HepG2 (cell line): ENCODE results near the gene LAMC3. TPM values are rescaled to one million over a fixed set of nuclear protein-coding genes. Genes with fewer than 3 reads are reported as not detected.

Experiments
- EEA1 ChIP-seq: sonication (generic); formaldehyde crosslinking; IDR thresholded peaks from 2 replicates; pipeline ENCODE4 v1.5.1; 2020; ENCODE audit warnings: mild to moderate bottlenecking, missing genetic modification reagents, borderline replicate concordance
- ELF1 ChIP-seq: sonication (generic); formaldehyde crosslinking; IDR thresholded peaks from 2 replicates; pipeline ENCODE4 v1.4.0; 2020; ENCODE audit warnings: missing genetic modification reagents
- HNRNPLL ChIP-seq: fragments of 200-400 bp; formaldehyde crosslinking; IDR thresholded peaks from 2 replicates; pipeline ENCODE4 v1.6.1; 2017; ENCODE audit warnings: mild to moderate bottlenecking, low read depth, low read length; ENCODE audit not compliant: poor library complexity, severe bottlenecking
- KDM2A ChIP-seq: sonication (generic); formaldehyde crosslinking; IDR thresholded peaks from 2 replicates; pipeline ENCODE4 v1.4.0; 2020; ENCODE audit warnings: low read depth, missing genetic modification reagents, borderline replicate concordance
- KLF12 ChIP-seq: sonication (generic); formaldehyde crosslinking; IDR thresholded peaks from 2 replicates; pipeline ENCODE4 v1.4.0; 2020; ENCODE audit warnings: missing genetic modification reagents, borderline replicate concordance
- MED1 ChIP-seq: sonication (generic); formaldehyde crosslinking; IDR thresholded peaks from 2 replicates; pipeline ENCODE4 v1.4.0; 2020; ENCODE audit warnings: missing genetic modification reagents
- MIER3 ChIP-seq: IDR thresholded peaks from 2 replicates; pipeline ENCODE4 v1.6.1; 2016; ENCODE audit warnings: missing compliant biosample characterization, borderline replicate concordance
- MYNN ChIP-seq: sonication (generic); formaldehyde crosslinking; IDR thresholded peaks from 2 replicates; pipeline ENCODE4 v1.4.0; 2020; ENCODE audit warnings: mild to moderate bottlenecking, low read depth, missing genetic modification reagents
- RAD21 ChIP-seq: fragments of 450-650 bp; formaldehyde crosslinking; IDR thresholded peaks from 2 replicates; pipeline ENCODE4 v1.5.0; 2020; ENCODE audit warnings: mild to moderate bottlenecking
- RELA ChIP-seq: sonication (generic); formaldehyde crosslinking; IDR thresholded peaks from 2 replicates; pipeline ENCODE4 v1.4.0; 2020; ENCODE audit warnings: missing genetic modification reagents
- SETDB1 ChIP-seq: sonication (generic); formaldehyde crosslinking; IDR thresholded peaks from 2 replicates; pipeline ENCODE4 v1.5.1; 2020; ENCODE audit warnings: missing genetic modification reagents, mild to moderate bottlenecking, borderline replicate concordance
- SMAD3 ChIP-seq: sonication (generic); formaldehyde crosslinking; IDR thresholded peaks from 2 replicates; pipeline ENCODE4 v1.4.0; 2020; ENCODE audit warnings: missing genetic modification reagents
- SRSF4 ChIP-seq: fragments of 200-400 bp; formaldehyde crosslinking; IDR thresholded peaks from one replicate; pipeline ENCODE4 v1.6.1; 2018; ENCODE audit warnings: mild to moderate bottlenecking, low read depth, low read length, moderate library complexity; ENCODE audit not compliant: poor library complexity, severe bottlenecking
- TAF1 ChIP-seq: sonication (generic); formaldehyde crosslinking; IDR thresholded peaks from 2 replicates; pipeline ENCODE4 v1.4.0; 2020; ENCODE audit warnings: missing genetic modification reagents
- TBX3 ChIP-seq: fragments of 450-650 bp; IDR thresholded peaks from 2 replicates; pipeline ENCODE4 v1.6.1; 2017; ENCODE audit warnings: antibody characterized with exemption, mild to moderate bottlenecking, inconsistent platforms, borderline replicate concordance
- ZBTB3 ChIP-seq: sonication (generic); formaldehyde crosslinking; IDR thresholded peaks from 2 replicates; pipeline ENCODE4 v1.4.0; 2020; ENCODE audit warnings: low read depth, mild to moderate bottlenecking, moderate library complexity, missing genetic modification reagents, borderline replicate concordance
- ZBTB38 ChIP-seq: sonication (generic); formaldehyde crosslinking; IDR thresholded peaks from 2 replicates; pipeline ENCODE4 v1.5.1; 2020; ENCODE audit warnings: mild to moderate bottlenecking, missing genetic modification reagents
- ZNF180 ChIP-seq: sonication (generic); formaldehyde crosslinking; IDR thresholded peaks from 2 replicates; pipeline ENCODE4 v1.4.0; 2020; ENCODE audit warnings: low read depth, missing genetic modification reagents, borderline replicate concordance
- ZNF577 ChIP-seq: sonication (generic); formaldehyde crosslinking; IDR thresholded peaks from 2 replicates; pipeline ENCODE4 v1.4.0; 2020; ENCODE audit warnings: mild to moderate bottlenecking, low read depth, missing genetic modification reagents, borderline replicate concordance
- ZNF598 ChIP-seq: sonication (generic); formaldehyde crosslinking; IDR thresholded peaks from 2 replicates; pipeline ENCODE4 v1.5.1; 2020; ENCODE audit warnings: mild to moderate bottlenecking, missing genetic modification reagents, borderline replicate concordance
- ZNF780A ChIP-seq: sonication (generic); formaldehyde crosslinking; IDR thresholded peaks from 2 replicates; pipeline ENCODE4 v1.8.0; 2022; ENCODE audit warnings: mild to moderate bottlenecking, missing genetic modification reagents, moderate library complexity
- ZSCAN21 ChIP-seq: sonication (generic); formaldehyde crosslinking; IDR thresholded peaks from 2 replicates; pipeline ENCODE4 v1.8.0; 2022; ENCODE audit warnings: mild to moderate bottlenecking, missing genetic modification reagents, moderate library complexity, borderline replicate concordance
- polyA plus RNA-seq, 8 experiments: library from polyadenylated mRNA; depleted of rRNA in 3 of 8; stranded (reverse) in 7 of 8; unstranded in 1 of 8; fragments of >200 nt; fragmentation: Illumina TruSeq in 4 of 8; extraction: Trizol in 4 of 8; gene quantifications; 2 replicates each; pipeline versions ENCODE4 v1.2.1 to v1.2.3, GENCODE V29; 2011 to 2016; ENCODE audit warnings: low read depth in 4 of 8, missing spikeins in 1 of 8, mixed read lengths in 1 of 8; ENCODE audit not compliant: insufficient read depth in 1 of 8
- total RNA-seq, 5 experiments: library from RNA; depleted of rRNA; stranded (reverse); fragments of >200 nt; fragmentation: Illumina TruSeq; extraction: Trizol; gene quantifications; 2 replicates each; pipeline ENCODE4 v1.2.3, GENCODE V29; 2016; ENCODE audit warnings: low read depth in 1 of 5
- TF ChIP-seq, protein P1 (sequence below): fragments of 450-650 bp; IDR thresholded peaks from 2 replicates; pipeline ENCODE4 v1.6.1; 2017
- TF ChIP-seq, protein P2 (sequence below): sonication (generic); IDR thresholded peaks from 2 replicates; pipeline ENCODE4 v1.6.1; 2016; ENCODE audit warnings: low read depth, borderline replicate concordance
- TF ChIP-seq, protein P3 (sequence below): IDR thresholded peaks from 2 replicates; pipeline ENCODE4 v1.6.1; 2016; ENCODE audit warnings: low read depth, borderline replicate concordance
- TF ChIP-seq, protein P4 (sequence below): sonication (generic); formaldehyde crosslinking; IDR thresholded peaks from 2 replicates; pipeline ENCODE4 v1.4.0; 2020; ENCODE audit warnings: missing genetic modification reagents

The LAMC3 gene
- total and polyA plus RNA-seq, 2 of the 13 experiments (the other 11 are each of a cell fraction or from before 2014, with no cell fraction given) = 0.07 to 0.57 TPM

- TF ChIP-seq, protein P1, sequence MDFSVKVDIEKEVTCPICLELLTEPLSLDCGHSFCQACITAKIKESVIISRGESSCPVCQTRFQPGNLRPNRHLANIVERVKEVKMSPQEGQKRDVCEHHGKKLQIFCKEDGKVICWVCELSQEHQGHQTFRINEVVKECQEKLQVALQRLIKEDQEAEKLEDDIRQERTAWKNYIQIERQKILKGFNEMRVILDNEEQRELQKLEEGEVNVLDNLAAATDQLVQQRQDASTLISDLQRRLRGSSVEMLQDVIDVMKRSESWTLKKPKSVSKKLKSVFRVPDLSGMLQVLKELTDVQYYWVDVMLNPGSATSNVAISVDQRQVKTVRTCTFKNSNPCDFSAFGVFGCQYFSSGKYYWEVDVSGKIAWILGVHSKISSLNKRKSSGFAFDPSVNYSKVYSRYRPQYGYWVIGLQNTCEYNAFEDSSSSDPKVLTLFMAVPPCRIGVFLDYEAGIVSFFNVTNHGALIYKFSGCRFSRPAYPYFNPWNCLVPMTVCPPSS = no peak
- TF ChIP-seq ZNF577 (CRISPR knock-in tag) (no peak), SMAD3 (CRISPR knock-in tag) (no peak; the same call in 1 of the 2 replicates), EEA1 (CRISPR knock-in tag) (no peak), TAF1 (peak; percentile 90), HNRNPLL (peak; percentile 59), RELA (CRISPR knock-in tag) (peak; percentile 95), ZSCAN21 (CRISPR knock-in tag) (peak; percentile 89; the same call in 1 of the 2 replicates), ZNF598 (CRISPR knock-in tag) (no peak), ZNF180 (CRISPR knock-in tag) (no peak), ZBTB38 (CRISPR knock-in tag) (no peak; the same call in 1 of the 2 replicates), SRSF4 (no peak), RAD21 (peak; percentile 39; the same call in 1 of the 2 replicates), ZNF780A (CRISPR knock-in tag) (no peak), KLF12 (CRISPR knock-in tag) (no peak; the same call in 1 of the 2 replicates), MYNN (no peak; the same call in 1 of the 2 replicates), MIER3 (peak; percentile 83; the same call in 1 of the 2 replicates), KDM2A (peak; percentile 99), ZBTB3 (no peak; the same call in 1 of the 2 replicates), MED1 (CRISPR knock-in tag) (peak; percentile 83), TBX3 (no peak), SETDB1 (CRISPR knock-in tag) (no peak), ELF1 (CRISPR knock-in tag) (peak; percentile 97)
- TF ChIP-seq, protein P2, sequence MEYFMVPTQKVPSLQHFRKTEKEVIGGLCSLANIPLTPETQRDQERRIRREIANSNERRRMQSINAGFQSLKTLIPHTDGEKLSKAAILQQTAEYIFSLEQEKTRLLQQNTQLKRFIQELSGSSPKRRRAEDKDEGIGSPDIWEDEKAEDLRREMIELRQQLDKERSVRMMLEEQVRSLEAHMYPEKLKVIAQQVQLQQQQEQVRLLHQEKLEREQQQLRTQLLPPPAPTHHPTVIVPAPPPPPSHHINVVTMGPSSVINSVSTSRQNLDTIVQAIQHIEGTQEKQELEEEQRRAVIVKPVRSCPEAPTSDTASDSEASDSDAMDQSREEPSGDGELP = peak; percentile 37; the same call in 1 of the 2 replicates
- TF ChIP-seq, protein P3, sequence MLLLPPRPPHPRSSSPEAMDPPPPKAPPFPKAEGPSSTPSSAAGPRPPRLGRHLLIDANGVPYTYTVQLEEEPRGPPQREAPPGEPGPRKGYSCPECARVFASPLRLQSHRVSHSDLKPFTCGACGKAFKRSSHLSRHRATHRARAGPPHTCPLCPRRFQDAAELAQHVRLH (CRISPR knock-in tag) = peak; percentile 87
- TF ChIP-seq, protein P4, sequence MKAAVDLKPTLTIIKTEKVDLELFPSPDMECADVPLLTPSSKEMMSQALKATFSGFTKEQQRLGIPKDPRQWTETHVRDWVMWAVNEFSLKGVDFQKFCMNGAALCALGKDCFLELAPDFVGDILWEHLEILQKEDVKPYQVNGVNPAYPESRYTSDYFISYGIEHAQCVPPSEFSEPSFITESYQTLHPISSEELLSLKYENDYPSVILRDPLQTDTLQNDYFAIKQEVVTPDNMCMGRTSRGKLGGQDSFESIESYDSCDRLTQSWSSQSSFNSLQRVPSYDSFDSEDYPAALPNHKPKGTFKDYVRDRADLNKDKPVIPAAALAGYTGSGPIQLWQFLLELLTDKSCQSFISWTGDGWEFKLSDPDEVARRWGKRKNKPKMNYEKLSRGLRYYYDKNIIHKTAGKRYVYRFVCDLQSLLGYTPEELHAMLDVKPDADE (CRISPR knock-in tag) = no peak
These were observed 116.5 kb downstream of the LAMC3 start, which contains the start of gene NUP214 (continued) for GRCh38 chr9:131125288-131126058.
